ENCODE measurements around the gene RBMS3.
"Not testable (repeated sequence)": the region's sequence is repeated elsewhere in the genome, so short reads cannot be mapped to it uniquely, and the experiment has no call there.

Gene RBMS3

GRCh38 chr3:30017901-30018300 is 737.0 kb downstream of the RBMS3 start:
- Histone ChIP-seq H3K27ac (no peak overlapping the region), H3K4me3 (no peak overlapping the region)
- TF ChIP-seq, protein P1, sequence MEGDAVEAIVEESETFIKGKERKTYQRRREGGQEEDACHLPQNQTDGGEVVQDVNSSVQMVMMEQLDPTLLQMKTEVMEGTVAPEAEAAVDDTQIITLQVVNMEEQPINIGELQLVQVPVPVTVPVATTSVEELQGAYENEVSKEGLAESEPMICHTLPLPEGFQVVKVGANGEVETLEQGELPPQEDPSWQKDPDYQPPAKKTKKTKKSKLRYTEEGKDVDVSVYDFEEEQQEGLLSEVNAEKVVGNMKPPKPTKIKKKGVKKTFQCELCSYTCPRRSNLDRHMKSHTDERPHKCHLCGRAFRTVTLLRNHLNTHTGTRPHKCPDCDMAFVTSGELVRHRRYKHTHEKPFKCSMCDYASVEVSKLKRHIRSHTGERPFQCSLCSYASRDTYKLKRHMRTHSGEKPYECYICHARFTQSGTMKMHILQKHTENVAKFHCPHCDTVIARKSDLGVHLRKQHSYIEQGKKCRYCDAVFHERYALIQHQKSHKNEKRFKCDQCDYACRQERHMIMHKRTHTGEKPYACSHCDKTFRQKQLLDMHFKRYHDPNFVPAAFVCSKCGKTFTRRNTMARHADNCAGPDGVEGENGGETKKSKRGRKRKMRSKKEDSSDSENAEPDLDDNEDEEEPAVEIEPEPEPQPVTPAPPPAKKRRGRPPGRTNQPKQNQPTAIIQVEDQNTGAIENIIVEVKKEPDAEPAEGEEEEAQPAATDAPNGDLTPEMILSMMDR (IDR thresholded peaks at IDR 0.05): no peak
- no peak for DNase-seq (ENCODE audit: low spot score)

GRCh38 chr3:30020380-30020779 is 739.5 kb downstream of the RBMS3 start:
- no peak for DNase-seq (ENCODE audit: low spot score)
- H3K4me3 ChIP-seq: no peak overlapping the region
- H3K27ac ChIP-seq: no peak overlapping the region
- TF ChIP-seq, protein P1 (IDR thresholded peaks at IDR 0.05): no peak

GRCh38 chr3:30024466-30024865 is 743.6 kb downstream of the RBMS3 start:
- no peak for DNase-seq (ENCODE audit: low spot score)
- TF ChIP-seq, protein P1 (IDR thresholded peaks at IDR 0.05): no peak
- no peak overlapping the region for H3K27ac ChIP-seq
- no peak overlapping the region for H3K4me3 ChIP-seq

DNA sequence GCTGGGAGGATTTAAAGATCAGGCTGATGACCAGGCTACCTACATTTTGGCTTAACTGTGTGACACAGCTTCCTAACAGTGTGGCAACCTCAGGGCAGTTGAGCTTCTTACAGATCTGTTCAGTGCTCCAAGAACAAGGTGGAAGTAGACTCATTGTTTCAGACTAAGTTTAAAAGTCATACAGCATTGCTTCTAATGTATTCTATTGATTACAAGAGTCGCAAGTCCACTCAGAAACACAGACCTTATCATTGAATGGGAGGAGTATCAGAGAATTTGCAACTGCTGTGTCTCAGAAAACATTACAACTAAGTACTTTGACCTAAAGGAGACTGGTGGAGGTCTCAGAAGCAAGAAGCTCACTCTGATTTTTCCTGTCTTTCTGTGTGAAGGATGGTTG is 746.0 kb downstream of the RBMS3 start:
- no peak overlapping the region for H3K27ac ChIP-seq
- H3K4me3 ChIP-seq: no peak overlapping the region
- no peak for DNase-seq (ENCODE audit: low spot score)
- TF ChIP-seq, protein P1 (IDR thresholded peaks at IDR 0.05): no peak

DNA sequence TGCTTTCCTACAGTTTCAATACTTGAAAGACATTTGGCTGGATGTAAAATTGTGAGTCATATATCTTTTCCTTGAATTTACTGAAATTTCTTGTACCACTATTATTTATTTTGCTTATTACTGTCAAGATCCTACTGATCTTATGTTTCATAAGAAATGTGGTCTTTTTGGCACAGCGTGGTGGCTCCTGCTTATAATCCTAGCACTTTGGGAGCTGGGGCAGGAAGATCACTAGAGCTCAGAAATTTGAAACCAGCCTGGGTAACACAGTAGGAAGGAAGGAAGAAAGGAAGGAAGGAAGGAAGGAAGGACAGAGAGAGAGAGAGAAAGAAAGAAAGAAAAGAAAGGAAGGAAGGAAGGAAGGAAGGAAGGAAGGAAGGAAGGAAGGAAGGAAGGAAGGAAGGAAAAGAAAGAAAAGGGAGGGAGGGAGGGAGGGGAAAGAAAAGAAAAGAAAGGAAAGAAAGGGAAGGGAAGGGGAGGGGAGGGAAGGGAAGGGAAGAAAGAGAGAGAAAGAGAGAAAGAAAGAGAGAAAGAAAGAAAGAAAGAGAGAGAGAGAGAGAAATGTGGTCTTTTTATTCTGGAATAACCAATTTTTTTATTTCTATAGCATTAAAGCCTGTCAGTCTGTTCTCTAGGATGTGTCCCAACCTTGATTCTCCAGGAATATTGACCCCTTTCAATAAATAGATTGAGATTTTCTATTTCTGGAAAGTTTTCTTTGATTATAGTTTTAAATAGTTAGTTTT is 753.5 kb downstream of the RBMS3 start:
- TF ChIP-seq, protein P1 (IDR thresholded peaks at IDR 0.05): no peak
- Histone ChIP-seq H3K27ac (no peak overlapping the region), H3K4me3 (no peak overlapping the region)

DNA sequence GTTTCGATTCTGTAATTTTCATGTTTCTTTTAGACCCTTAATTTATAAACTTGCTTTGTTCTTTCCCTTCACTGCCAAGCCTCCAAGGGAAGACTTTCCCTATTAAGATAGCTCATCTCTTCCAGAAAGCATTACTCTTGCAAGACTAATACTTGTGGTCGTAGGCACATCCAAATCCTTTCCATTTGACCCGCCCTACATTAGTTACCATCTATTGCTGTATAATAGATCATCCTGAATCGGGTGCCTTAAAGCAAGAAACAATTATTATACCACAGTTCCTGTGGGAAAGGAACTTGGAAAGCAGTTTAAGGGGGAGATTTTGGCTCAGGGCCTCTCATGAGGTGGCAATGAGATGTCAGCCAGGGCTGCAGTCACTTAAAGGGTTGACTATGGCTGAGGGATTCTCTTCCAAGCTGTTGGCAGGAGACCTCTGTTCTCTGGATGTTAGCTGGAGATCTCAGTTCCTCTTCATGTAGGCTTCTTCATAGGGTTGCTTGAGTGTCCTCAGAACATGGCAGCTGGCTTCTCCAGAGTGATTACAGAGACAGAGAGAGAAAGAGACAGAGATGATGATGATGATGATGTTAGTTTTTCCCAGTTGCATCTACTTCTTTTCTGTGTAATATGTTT is 755.2 kb downstream of the RBMS3 start:
- Histone ChIP-seq H3K27ac (no peak overlapping the region), H3K4me3 (no peak overlapping the region)
- no peak for DNase-seq (ENCODE audit: low spot score)
- TF ChIP-seq, protein P1 (IDR thresholded peaks at IDR 0.05): no peak

More for the DNA sequence above, 753.5 kb downstream of the RBMS3 start:
- no peak for DNase-seq (ENCODE audit: low spot score)

DNA sequence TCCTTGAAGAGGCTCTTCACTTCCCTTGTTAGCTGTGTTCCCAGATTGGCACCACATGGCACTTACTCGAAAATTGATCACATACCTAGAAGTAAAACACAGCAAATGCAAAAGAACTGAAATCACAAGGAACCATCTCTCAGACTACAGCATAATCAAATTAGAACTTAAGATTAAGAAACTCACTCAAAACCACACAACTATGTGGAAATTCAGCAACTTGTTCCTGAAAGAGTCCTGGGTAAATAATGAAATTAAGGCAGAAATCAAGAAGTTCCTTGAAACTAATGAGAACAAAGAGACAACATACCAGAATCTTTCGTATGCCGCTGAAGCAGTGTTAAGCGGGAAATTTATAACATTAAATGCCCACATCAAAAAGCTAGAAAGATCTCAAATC is 759.3 kb downstream of the RBMS3 start:
- TF ChIP-seq, protein P1 (IDR thresholded peaks at IDR 0.05): no peak
- DNase-seq (ENCODE audit: low spot score): no peak
- Histone ChIP-seq H3K27ac (no peak overlapping the region), H3K4me3 (no peak overlapping the region)

DNA sequence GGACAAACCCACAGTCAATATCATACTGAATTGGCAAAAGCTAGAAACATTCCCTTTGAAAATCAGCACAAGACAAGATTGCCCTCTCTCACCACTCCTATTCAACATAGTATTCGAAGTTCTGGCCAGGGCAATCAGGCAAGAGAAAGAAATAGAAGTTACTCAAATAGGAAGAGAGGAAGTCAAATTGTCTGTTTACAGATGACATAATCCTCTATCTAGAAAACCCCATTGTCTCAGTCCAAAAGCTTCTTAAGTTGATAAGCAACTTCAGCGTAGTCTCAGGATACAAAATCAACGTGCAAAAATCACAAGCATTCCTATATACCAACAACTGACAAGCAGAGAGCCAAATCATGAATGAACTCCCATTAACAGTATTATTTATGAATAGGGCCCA is 760.6 kb downstream of the RBMS3 start:
- not testable (repeated sequence) for DNase-seq (ENCODE audit: low spot score); H3K27ac ChIP-seq; H3K4me3 ChIP-seq

Measured in coronary artery (tissue), 2 donors.